HG03097 (cell line): Measurements from ENCODE around the gene ABCB7.
"Not testable (repeated sequence)": the region's sequence is repeated elsewhere in the genome, so short reads cannot be mapped to it uniquely, and the experiment has no call there.

Experiments used
- ATAC-seq: cut with Tn5 transposase; IDR thresholded peaks from one replicate; pipeline ENCODE4 v1.9.1; 2021; ENCODE audit not compliant: unreplicated experiment, low FRiP score

ABCB7 gene

DNA sequence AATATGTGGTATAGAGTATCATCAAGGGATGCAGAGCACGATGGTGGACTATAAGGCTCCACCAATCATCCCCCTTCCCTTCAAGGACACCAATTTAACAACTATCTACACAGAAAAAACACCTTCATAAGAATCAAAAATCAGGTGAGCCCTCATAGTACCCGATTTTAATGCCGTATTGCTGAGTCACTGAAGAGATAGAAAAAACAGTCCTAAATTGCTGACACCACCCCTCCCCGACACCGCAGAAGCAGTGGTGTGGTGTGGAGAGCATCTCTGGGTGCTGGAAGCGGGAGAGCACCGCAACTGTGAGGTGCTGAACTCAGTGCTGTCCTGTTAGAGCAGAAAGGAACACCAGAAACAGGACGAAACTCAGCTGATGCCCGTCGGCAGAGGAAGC lies 49.3 kb downstream of the ABCB7 start:
- no peak for ATAC-seq

DNA sequence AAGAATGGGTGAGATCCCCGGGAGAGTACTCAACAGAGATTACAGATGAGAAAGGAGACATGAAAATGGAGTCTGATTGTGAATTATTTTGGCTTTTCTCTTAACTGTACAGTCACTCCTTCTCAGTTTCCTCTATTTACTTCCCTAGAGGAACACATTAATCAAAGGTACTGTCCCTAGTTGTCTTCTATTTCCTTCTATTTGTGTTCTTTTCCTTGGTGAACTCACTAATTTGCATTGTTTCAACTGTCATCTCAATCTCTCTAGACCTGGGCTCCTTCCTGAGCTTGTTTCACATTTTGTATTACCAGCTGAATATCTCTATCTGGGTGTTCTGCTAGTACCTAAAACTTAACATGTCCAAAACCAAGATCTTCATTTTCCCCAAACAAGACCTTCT lies 59.8 kb downstream of the ABCB7 start:
- no peak for ATAC-seq

DNA sequence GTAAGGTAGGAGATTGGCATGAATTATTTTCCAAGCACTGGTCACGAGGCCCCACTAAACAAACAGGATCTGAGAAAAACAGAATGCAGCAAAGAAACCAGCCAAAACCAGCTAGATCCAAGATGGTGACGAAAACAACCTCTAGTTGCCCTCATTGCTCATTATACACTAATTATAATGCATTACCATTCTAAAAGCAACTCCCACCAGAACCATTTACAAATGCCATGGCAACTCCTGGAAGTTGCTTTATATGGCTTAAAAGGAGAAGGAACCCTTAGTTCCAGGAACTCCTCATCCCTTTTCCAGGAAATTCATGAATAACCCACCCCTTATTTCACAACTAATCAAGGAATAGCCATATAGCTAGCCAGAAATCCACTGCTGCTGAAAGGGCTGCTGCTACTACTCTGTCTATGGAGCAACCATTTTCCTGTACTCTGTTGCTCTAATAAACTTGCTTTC lies 69.3 kb downstream of the ABCB7 start:
- no peak for ATAC-seq

DNA sequence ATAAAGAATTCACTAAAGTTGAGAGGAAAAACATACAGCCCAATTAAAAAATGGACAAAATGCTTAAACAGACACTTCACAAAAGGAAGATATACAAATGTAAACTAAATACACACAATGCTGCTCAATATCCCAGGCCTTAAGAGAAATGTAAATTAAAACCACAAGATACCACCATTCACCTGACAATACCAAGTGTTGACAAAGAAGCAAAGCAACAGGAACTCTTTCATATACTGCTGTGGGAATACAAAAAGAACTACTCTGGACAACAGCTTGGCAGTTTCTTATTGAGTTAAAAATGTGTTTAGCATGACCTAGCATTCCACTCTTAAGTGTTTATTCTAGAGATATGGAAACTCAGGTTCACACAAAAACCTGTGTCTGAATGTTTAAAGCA lies 71.3 kb downstream of the ABCB7 start:
- no peak for ATAC-seq

DNA sequence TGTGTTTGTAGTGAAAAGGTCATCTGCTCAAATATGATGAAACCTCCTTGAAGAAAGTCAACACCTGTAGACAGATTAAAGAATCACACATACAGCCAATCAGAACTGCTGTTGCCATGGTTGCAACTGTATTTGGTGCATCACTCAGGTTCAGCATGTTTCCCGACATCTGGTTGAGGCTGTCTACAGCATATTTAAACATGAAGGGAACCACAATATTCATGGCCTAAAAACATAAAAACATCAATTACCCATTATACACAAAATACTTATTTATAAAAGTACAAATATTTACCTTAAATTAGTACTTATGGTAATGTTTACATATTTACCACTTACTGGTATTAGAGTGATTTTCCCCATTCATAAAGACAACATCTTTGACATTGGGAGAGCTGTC lies 79.7 kb downstream of the ABCB7 start:
- ATAC-seq, result no peak

DNA sequence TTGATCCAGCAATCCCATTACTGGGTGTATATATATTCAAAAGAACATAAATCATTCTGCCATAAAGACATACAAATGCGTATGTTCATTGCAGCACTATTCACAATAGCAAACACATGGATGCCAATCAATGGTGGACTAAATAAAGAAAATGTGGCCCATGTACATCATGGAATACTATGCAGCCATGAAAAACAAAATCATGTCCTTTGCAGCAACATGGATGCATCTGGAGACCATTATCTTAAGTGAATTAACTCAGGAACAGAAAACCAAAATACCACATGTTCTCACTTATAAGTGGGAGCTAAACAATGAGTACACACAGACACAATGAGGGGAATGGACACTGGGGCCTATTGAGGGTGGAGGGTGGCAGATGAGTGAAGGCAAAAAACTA lies 81.6 kb downstream of the ABCB7 start:
- no peak for ATAC-seq

DNA sequence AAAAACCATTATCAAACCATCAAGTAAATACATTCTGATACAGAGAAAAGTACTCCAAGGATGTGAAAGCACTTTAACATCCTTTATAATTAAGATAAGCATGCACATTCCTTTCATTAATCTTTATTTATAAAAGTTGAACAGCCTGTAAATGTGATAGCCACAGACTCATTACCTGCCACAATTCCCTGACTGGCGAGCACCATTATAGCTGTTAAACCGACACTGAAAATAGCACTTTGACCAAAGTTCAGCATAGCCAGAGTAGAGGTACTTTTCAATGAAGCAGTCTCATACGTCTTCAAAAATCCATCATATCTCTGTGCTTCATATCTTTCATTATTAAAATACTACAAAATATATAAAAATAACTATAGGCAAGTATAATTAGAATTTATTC lies 84.7 kb downstream of the ABCB7 start:
- no peak for ATAC-seq

DNA sequence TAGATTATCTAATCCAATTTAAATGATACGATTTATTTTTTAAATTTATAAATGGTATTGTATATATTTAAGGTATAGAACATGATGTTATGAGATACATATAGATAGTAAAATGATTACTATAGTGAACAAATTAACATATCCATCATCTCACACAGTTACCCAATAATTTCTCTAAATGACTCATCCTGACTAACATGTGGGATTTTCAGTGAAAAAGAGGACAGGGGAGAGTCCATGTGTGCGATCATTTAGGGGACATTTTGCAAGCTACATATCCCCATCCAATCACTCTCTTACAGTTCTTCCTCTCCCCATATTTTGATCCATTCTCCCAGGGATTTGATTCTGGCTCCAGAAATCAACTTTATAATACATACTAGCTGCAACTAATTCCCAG lies 88.2 kb downstream of the ABCB7 start:
- ATAC-seq, result no peak

DNA sequence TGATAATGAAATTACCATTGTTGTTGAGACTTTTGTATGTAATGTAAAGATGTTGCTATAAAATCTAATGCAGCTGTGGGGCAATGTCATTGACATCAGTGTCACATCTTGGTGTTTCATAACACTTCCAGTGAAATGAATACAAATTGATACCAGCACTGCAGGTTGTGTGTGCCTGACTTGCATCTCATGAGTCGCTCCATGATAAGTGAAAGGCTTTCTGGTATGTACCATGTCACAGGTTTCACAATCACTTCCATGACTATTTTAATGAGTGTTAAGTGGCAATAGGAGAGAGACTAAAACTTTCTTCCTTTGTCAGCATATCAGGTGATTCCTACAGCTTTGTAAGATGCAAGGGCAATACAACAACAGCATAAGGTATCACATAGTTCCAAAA lies 94.4 kb downstream of the ABCB7 start:
- no peak for ATAC-seq

DNA sequence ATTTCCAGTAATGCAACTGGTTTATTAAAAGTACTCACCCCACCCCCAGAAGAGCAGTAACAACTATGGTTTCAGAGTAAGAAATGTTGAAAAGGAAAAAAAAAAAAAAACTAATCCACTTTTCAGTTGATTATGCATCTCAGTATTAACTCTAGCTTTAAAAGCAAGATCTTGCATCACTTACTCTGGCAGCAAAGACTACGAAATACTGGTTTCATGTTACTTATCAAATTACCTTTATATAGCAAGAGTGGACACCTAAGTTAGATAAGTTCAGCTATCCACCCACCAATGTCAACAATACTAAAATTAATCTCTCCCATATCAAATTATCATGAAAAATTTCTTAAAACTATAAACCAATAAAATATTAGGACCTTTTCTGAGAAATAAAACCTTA lies 105.0 kb downstream of the ABCB7 start:
- no peak for ATAC-seq

DNA sequence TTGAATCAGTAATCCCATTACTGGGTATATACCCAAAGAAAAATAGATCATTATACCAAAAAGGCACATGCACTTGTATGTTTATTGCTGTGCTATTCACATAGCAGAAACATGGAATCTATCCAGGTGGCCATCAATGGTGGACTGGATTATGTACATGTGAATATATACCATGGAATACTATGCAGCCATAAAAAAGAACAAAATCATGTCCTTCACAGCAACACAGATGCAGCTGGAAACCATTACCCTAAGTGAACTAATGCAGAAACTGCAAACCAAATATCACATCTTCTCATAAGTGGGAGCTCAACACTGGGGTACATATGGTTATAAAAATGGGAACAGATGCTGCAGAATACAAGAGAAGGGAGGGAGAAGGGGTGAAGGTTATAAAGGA lies 110.7 kb downstream of the ABCB7 start:
- no peak for ATAC-seq

DNA sequence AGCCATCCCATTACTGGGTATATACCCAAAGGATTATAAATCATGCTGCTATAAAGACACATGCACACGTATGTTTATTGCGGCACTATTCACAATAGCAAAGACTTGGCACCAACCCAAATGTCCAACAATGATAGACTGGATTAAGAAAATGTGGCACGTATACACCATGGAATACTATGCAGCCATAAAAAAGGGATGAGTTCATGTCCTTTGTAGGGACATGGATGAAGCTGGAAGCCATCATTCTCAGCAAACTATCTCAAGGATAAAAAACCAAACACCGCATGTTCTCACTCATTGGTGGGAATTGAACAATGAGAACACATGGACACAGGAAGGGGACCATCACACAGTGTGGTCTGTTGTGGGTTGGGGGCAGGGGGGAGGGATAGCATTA lies 111.9 kb downstream of the ABCB7 start:
- ATAC-seq, result not testable (repeated sequence)

DNA sequence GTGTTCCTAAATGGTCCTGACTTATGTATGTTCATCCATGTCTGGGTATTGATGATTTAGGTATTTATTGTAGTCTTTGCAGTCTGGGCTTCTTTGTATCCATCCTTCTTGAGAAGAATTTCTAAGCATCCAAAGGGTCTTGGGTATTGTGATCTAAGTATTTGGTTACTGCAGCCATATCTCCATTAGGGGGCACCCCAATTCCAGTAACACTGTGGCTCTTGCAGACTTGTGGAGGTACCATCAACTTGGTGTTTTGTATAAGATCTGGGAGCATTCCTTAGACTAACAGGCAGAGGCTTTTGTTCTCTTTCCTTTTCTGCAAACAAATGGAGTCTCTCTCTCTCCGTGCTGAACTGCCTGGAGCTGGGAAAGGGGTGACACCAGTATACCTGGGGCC lies 117.2 kb downstream of the ABCB7 start:
- no peak for ATAC-seq
